Upper lobe of left lung (tissue), 4 donors: ENCODE measurements around the gene THAP5.

ENCODE experiments used
- CTCF ChIP-seq, 6 experiments: fragments of 450-650 bp in 4 of 6; fragments of 200-600 bp in 2 of 6; sonication (generic) in 2 of 6; IDR thresholded peaks; one replicate each; pipeline ENCODE4 v1.5.1; 2016 to 2019; ENCODE audit warnings: antibody characterized with exemption in 6 of 6
- POLR2A ChIP-seq, 4 donors: fragments of 450-650 bp; IDR thresholded peaks; one replicate each; pipeline ENCODE4 v1.5.1; 2016 to 2017; ENCODE audit warnings: antibody characterized with exemption in 4 of 4, mild to moderate bottlenecking in 2 of 4
- POLR2AphosphoS5 ChIP-seq, 2 donors: sonication (generic); formaldehyde crosslinking; IDR thresholded peaks; one replicate each; pipeline ENCODE4 v1.5.1; 2017; ENCODE audit warnings: antibody characterized with exemption in 2 of 2

- no peak for TF ChIP-seq CTCF (IDR thresholded peaks at IDR 0.05)
- TF ChIP-seq POLR2A (IDR thresholded peaks at IDR 0.05) = no peak
- TF ChIP-seq POLR2AphosphoS5 (IDR thresholded peaks at IDR 0.05) = no peak
Observed at GRCh38 chr7:108592646-108593201, 23.2 kb upstream of the THAP5 start.
